HG02759 (cell line): Measurements from ENCODE around the gene PHACTR4.
"Not testable (repeated sequence)": the region's sequence is repeated elsewhere in the genome, so short reads cannot be mapped to it uniquely, and the experiment has no call there.

ENCODE experiments used
- ATAC-seq: cut with Tn5 transposase; IDR thresholded peaks from one replicate; pipeline ENCODE4 v1.9.1; 2021; ENCODE audit warnings: mild to moderate bottlenecking, moderate library complexity; ENCODE audit not compliant: unreplicated experiment

The PHACTR4 gene

GRCh38 chr1:28370239-28371009 lies 884 bp downstream of the PHACTR4 start:
- ATAC-seq: peak; percentile 11

- no peak for ATAC-seq
Observed at GRCh38 chr1:28371010-28371377, 1.5 kb downstream of the PHACTR4 start.

- ATAC-seq: not testable (repeated sequence)
Observed at GRCh38 chr1:28373450-28373849, 3.9 kb downstream of the PHACTR4 start.

GRCh38 chr1:28374297-28374696 lies 4.8 kb downstream of the PHACTR4 start:
- ATAC-seq: no peak

- not testable (repeated sequence) for ATAC-seq
Observed at GRCh38 chr1:28375598-28375997, 6.1 kb downstream of the PHACTR4 start.

GRCh38 chr1:28376195-28376594 lies 6.7 kb downstream of the PHACTR4 start:
- not testable (repeated sequence) for ATAC-seq

GRCh38 chr1:28378906-28379305 lies 9.4 kb downstream of the PHACTR4 start:
- ATAC-seq: no peak

- no peak for ATAC-seq
Observed at GRCh38 chr1:28380394-28380793, 10.9 kb downstream of the PHACTR4 start.

GRCh38 chr1:28383785-28384184 lies 14.2 kb downstream of the PHACTR4 start:
- not testable (repeated sequence) for ATAC-seq

- ATAC-seq: no peak
Observed at GRCh38 chr1:28392027-28392652, 22.6 kb downstream of the PHACTR4 start.

GRCh38 chr1:28394136-28394535 lies 24.6 kb downstream of the PHACTR4 start:
- no peak for ATAC-seq

- no peak for ATAC-seq
Observed at GRCh38 chr1:28395181-28395580, 25.6 kb downstream of the PHACTR4 start.

- no peak for ATAC-seq
Observed at GRCh38 chr1:28401760-28402159, 32.2 kb downstream of the PHACTR4 start.

GRCh38 chr1:28409090-28409489 lies 39.5 kb downstream of the PHACTR4 start:
- ATAC-seq: no peak

GRCh38 chr1:28411656-28412055 lies 42.1 kb downstream of the PHACTR4 start:
- ATAC-seq: no peak

GRCh38 chr1:28412731-28413130 lies 43.2 kb downstream of the PHACTR4 start:
- no peak for ATAC-seq

- ATAC-seq: no peak
Observed at GRCh38 chr1:28416509-28417194, 47.1 kb downstream of the PHACTR4 start.

- ATAC-seq: no peak
Observed at GRCh38 chr1:28417441-28417922, 47.9 kb downstream of the PHACTR4 start.

GRCh38 chr1:28417926-28418637 lies 48.5 kb downstream of the PHACTR4 start:
- no peak for ATAC-seq

- ATAC-seq: no peak
Observed at GRCh38 chr1:28421744-28422143, 52.2 kb downstream of the PHACTR4 start.

GRCh38 chr1:28426831-28427230 lies 57.3 kb downstream of the PHACTR4 start:
- no peak for ATAC-seq
